ENCODE data around the gene RNF14. TPM values are rescaled to one million over a fixed set of nuclear protein-coding genes. Genes with fewer than 3 reads are reported as not detected.

RNF14 gene
- total and polyA plus RNA-seq, 2 of the 8 experiments (the other 6 are each of a cell fraction or from before 2014, with no cell fraction given): 4.7 to 20.2 TPM

DNA sequence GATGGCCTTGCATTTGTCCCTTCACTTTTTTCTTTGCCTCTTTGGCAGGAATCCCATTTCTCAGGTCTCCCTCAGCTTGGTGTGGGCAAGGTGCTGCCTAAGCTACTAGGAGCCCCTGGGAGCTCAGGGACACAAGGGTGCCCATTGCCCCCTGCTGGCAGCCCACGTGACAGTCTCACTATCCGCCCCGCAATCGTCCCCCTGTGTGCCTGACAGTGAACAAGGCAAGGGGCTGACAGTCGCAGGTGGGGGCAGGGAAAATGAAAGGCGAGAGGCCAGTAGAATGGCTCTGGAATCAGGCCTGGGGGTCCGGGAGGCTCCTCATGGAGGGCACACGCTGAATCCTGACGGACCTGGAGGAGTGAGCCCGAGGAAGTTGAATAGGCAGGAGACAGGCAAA, 8.9 kb upstream of the RNF14 start:
- no peaks in the 10 kb centered on the region for H3K9me3 ChIP-seq (ENCODE audit: insufficient read depth in 2 of 2, low read depth in 1 of 2, low read length in 1 of 2)
- no peak overlapping the region for H3K4me2 ChIP-seq (ENCODE audit: insufficient read depth in 1 of 2, low read depth in 2 of 2, low read length in 2 of 2)
- ChIA-PET CTCF (ENCODE audit: partially characterized antibody) (interaction anchor here (0.6 to 13.3 kb wide), 64 partner anchors 8 to 309 kb away, joined by 3 to 324 read pairs (median 5); partner anchors contain the start of genes ARAP3, DELE1, FCHSD1 and PCDH1), POLR2A (ENCODE audit: partially characterized antibody) (interaction anchor here (0.7 to 9.2 kb wide), 9 partner anchors 9 to 323 kb away, joined by 3 to 121 read pairs (median 5); partner anchors contain the start of genes HDAC3, RELL2 and RNF14)
- H4K8ac ChIP-seq (ENCODE audit: extremely low read depth, insufficient read depth, low read length): no peak overlapping the region
- H3K23me2 ChIP-seq (ENCODE audit: low read depth, low read length): no peaks in the 10 kb centered on the region
- H3K36me3 ChIP-seq (ENCODE audit: control insufficient read depth in 2 of 4, insufficient read depth in 4 of 4, low read length in 3 of 4): no peaks in the 10 kb centered on the region
- no peaks in the 10 kb centered on the region for H4K20me1 ChIP-seq (replicated peaks in 1 of 2; ENCODE audit: control insufficient read depth in 1 of 2, insufficient read depth in 2 of 2, low read length in 2 of 2)
- FAIRE-seq (no peak), DNase-seq (ENCODE audit: low read depth in 1 of 2, low spot score in 2 of 2) (no peak)
- 0 out of 2 replicates have a peak overlapping the region, but pooled peaks have one; percentile 13 for H2BK15ac ChIP-seq (ENCODE audit: low read length)
- H4K5ac ChIP-seq (ENCODE audit: insufficient read length, low read depth, low read length): no peak overlapping the region
- no peaks in the 10 kb centered on the region for H3K79me1 ChIP-seq (ENCODE audit: low read depth, low read length)
- H2BK5ac ChIP-seq (ENCODE audit: low read depth, low read length): peak overlapping the region; percentile 26
- WGBS, 2 experiments (ENCODE audit: extremely low coverage in 1 of 2, insufficient coverage in 1 of 2, insufficient read length in 1 of 2, insufficient replicate concordance in 2 of 2, low coverage in 1 of 2, low lambda C conversion rate in 2 of 2, missing lambda C conversion rate in 1 of 2): 64% methylated on average over 10 of the region's 10 CpGs; no CpG with 5 or more reads in 1 of the 2 experiments
- no peak overlapping the region for H2AK5ac ChIP-seq (ENCODE audit: low read depth, low read length)
- peak overlapping the region; percentile 82; the same call in 1 of the 2 replicates for H2BK12ac ChIP-seq (ENCODE audit: low read depth, low read length)
- H3K14ac ChIP-seq (ENCODE audit: insufficient read length): no peak overlapping the region
- no peak overlapping the region for H3K27ac ChIP-seq (ENCODE audit: low read depth, low read length)
- H3K18ac ChIP-seq (ENCODE audit: extremely low read depth, low read length): peak overlapping the region; percentile 12; the same call in 1 of the 2 replicates
- peak overlapping the region; percentile 30 for H3K4ac ChIP-seq (replicated peaks; ENCODE audit: insufficient read length, low read depth, low read length)
- no peak overlapping the region for H4K91ac ChIP-seq (replicated peaks; ENCODE audit: insufficient read length, low read length)
- 0 out of 2 replicates have a peak overlapping the region, but pooled peaks have one; percentile 66 for H2AFZ ChIP-seq (ENCODE audit: low read length)
- H2BK20ac ChIP-seq (ENCODE audit: low read length): no peak overlapping the region
- H2BK120ac ChIP-seq (replicated peaks; ENCODE audit: low read depth, low read length): peak overlapping the region; percentile 5
- no peak overlapping the region for H3K4me3 ChIP-seq (ENCODE audit: extremely low read depth in 1 of 4, insufficient read depth in 2 of 4, low read depth in 3 of 4, low read length in 4 of 4)
- no peaks in the 10 kb centered on the region; a peak in 1 of 7 replicates for H3K27me3 ChIP-seq (replicated peaks in 1 of 4; ENCODE audit: control insufficient read depth in 3 of 4, extremely low read depth in 1 of 4, insufficient read depth in 3 of 4, low read length in 3 of 4)
- no peak overlapping the region for H3K9ac ChIP-seq (replicated peaks in 1 of 4; ENCODE audit: extremely low read depth in 1 of 4, low read depth in 3 of 4, low read length in 3 of 4)
- H3K4me1 ChIP-seq (replicated peaks in 1 of 4; ENCODE audit: control insufficient read depth in 3 of 4, insufficient read depth in 4 of 4, low read length in 3 of 4): peaks cover 2 to 9% (median 9%) of the 10 kb centered on the region in 4 experiments; a peak in 6 of 7 replicates
- no peak overlapping the region for H3K56ac ChIP-seq (replicated peaks; ENCODE audit: insufficient read length, low read depth, low read length)
- no peaks in the 10 kb centered on the region for H3K79me2 ChIP-seq (ENCODE audit: control insufficient read depth in 1 of 2, insufficient read depth in 2 of 2, low read length in 2 of 2)
- TF ChIP-seq, protein P1, sequence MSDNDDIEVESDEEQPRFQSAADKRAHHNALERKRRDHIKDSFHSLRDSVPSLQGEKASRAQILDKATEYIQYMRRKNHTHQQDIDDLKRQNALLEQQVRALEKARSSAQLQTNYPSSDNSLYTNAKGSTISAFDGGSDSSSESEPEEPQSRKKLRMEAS (IDR thresholded peaks at IDR 0.05): 0 out of 2 replicates have a peak, but pooled peaks have one; percentile 43
- TF ChIP-seq HDAC2 (IDR thresholded peaks at IDR 0.05; ENCODE audit: borderline replicate concordance in 1 of 2, low read depth in 2 of 2, low read length in 2 of 2): no peak
- TF ChIP-seq RAD21 (IDR thresholded peaks at IDR 0.05 in 1 of 2, conservative IDR thresholded peaks at IDR 0.05 in 1 of 2; ENCODE audit: low read depth in 2 of 2, low read length in 2 of 2): peak; percentile 24 to 53
- TF ChIP-seq, protein P2, sequence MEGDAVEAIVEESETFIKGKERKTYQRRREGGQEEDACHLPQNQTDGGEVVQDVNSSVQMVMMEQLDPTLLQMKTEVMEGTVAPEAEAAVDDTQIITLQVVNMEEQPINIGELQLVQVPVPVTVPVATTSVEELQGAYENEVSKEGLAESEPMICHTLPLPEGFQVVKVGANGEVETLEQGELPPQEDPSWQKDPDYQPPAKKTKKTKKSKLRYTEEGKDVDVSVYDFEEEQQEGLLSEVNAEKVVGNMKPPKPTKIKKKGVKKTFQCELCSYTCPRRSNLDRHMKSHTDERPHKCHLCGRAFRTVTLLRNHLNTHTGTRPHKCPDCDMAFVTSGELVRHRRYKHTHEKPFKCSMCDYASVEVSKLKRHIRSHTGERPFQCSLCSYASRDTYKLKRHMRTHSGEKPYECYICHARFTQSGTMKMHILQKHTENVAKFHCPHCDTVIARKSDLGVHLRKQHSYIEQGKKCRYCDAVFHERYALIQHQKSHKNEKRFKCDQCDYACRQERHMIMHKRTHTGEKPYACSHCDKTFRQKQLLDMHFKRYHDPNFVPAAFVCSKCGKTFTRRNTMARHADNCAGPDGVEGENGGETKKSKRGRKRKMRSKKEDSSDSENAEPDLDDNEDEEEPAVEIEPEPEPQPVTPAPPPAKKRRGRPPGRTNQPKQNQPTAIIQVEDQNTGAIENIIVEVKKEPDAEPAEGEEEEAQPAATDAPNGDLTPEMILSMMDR (IDR thresholded peaks at IDR 0.05; ENCODE audit: control extremely low read depth in 1 of 3, insufficient read depth in 1 of 3, low read depth in 1 of 3, low read length in 3 of 3): peak; percentile 24 to 55 (median 33); a peak in 3 of 4 replicates
- no peak overlapping the region for H3K23ac ChIP-seq (ENCODE audit: insufficient read length)

Measured in H1 (cell line).